Right forelimb (tissue), 1 donor: ENCODE data around the gene SLC6A17.
A peak's percentile ranks its signal among the peaks of the same experiment; 100 is the strongest.

ENCODE experiments used
- DNase-seq: peaks from one replicate; pipeline ENCODE4 v3.0.0-alpha.2; 2018

The SLC6A17 gene

DNA sequence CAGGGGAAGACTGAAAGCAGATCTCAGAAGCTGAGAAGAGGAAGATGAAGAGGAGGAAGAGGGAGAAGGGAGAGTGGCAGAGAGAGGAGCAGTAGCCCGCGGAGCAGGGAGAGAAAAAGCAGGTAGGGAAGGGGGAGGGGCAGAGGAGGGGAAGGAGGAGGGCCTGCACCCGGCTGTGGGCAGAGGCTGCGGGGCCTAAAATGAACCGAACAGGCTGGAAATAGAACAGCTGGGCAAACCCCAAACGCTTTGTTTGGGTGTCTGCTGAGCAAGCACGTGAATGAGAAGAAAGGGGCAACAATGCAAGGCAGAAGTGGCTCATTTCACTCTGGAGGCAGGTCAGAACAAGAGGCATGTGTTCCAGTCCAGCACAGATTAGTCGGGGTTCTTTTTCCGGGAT is 93.3 kb downstream of the SLC6A17 start:
- DNase-seq = peak; percentile 32

DNA sequence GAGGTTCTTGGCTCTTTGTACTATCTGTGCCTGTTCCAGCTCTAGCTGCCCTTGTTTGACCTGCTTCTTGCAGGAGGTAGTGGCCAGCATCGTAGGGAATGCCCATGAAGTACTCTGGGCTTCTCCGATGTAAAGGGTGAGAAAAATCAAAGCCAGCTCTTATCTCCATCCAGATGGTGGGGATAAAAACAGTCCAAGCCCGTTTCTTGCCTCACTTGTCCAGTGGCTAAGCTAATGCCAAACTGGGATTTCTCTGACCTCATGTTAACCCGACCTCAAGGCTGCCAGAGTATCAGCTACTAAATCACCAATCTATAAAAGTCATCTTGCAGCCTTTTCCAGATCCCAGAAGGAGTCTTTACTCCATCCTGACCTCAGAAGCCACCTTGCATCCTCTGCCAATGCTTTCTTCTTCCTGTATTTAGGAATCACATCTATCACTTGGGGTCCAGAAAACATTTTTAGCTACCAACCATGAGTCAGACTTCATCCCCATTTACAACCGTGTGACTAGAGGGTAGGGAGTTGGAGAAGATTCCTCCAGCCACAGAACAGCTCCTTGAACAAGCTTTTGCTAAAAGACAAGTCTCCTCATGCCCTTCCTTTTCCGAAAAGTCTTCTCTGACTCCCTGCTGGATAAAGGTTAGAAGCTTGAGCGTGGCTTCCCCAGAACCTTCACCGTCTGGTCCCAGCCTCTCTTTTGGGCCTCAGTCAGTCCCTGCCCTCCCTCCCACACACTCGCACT is 95.8 kb downstream of the SLC6A17 start:
- DNase-seq = peak; percentile 32

DNA sequence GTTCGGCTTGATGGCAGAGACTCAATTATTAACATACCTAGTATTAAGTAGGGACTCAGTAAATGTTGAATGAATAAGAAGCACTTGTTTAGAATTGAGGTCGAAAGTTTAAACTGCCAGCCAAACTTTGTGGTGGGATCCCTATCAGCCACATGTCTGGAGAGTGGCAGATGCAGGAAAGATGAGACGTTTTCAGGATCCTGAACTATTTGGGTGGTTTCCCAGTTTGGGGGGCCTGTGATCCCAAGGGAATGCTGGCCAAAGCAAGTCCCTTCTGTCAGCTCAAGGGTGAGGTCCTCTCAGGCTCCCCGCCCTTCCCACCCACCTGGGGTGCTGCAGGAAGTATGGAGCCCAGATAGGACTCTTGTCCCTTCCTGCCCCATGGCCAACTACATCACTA is 98.5 kb downstream of the SLC6A17 start:
- peak; percentile 28 for DNase-seq

- DNase-seq = peak; percentile 34
Measured at GRCh38 chr1:110249256-110249655, 99.0 kb downstream of the SLC6A17 start.

- no peak for DNase-seq
Measured at GRCh38 chr1:110250008-110250407, 99.7 kb downstream of the SLC6A17 start.

GRCh38 chr1:110250749-110251148 is 100.5 kb downstream of the SLC6A17 start:
- DNase-seq = peak; percentile 16
